Right atrium auricular region (tissue), 2 donors: ENCODE data around the gene SCN1A. TPM values are rescaled to one million over a fixed set of nuclear protein-coding genes. Genes with fewer than 3 reads are reported as not detected.

Experiments used
- DNase-seq: peaks from one replicate; pipeline ENCODE4 v3.0.0-alpha.2; 2019; ENCODE audit warnings: low spot score
- H3K27ac ChIP-seq, 2 donors: fragments of 200-600 bp; sonication (generic); 1 replicate in 1 of 2; 2 replicates in 1 of 2; pipeline ENCODE4 v1.5.1; 2016 to 2019
- H3K27me3 ChIP-seq, 2 donors: fragments of 200-600 bp; sonication (generic); one replicate each; pipeline versions ENCODE4 v1.5.1 to v1.6.0; 2017 to 2019
- H3K36me3 ChIP-seq: fragments of 200-600 bp; sonication (generic); one replicate; pipeline ENCODE4 v1.5.1; 2016
- H3K4me1 ChIP-seq, 2 donors: fragments of 200-600 bp; sonication (generic); one replicate each; pipeline versions ENCODE4 v1.5.1 to v1.6.0; 2017 to 2019
- H3K4me3 ChIP-seq, 2 donors: fragments of 200-600 bp; sonication (generic); 1 replicate in 1 of 2; 2 replicates in 1 of 2; pipeline ENCODE4 v1.5.1; 2017 to 2019; ENCODE audit warnings: mild to moderate bottlenecking in 1 of 2, moderate library complexity in 1 of 2
- H3K9me3 ChIP-seq, 2 donors: fragments of 200-600 bp; sonication (generic); one replicate each; pipeline ENCODE4 v1.5.1; 2019
- CTCF ChIP-seq, 2 donors: fragments of 200-600 bp; sonication (generic); IDR thresholded peaks; one replicate each; pipeline ENCODE4 v1.5.1; 2019; ENCODE audit warnings: antibody characterized with exemption in 2 of 2
- total RNA-seq, 2 donors: library from RNA; depleted of rRNA; stranded (reverse); fragments of >200 nt; gene quantifications; one replicate each; pipeline ENCODE4 v1.1.0, GENCODE V29; 2016

SCN1A gene
- total RNA-seq, 2 donors from 2014 or later: 0.44 TPM; not detected in 1

- Histone ChIP-seq H3K36me3 (no peaks in the 10 kb centered on the region), H3K9me3 (no peaks in the 10 kb centered on the region), H3K4me3 (no peak overlapping the region), H3K4me1 (no peaks in the 10 kb centered on the region), H3K27ac (no peak overlapping the region), H3K27me3 (no peaks in the 10 kb centered on the region)
- no peak for DNase-seq
- TF ChIP-seq CTCF (IDR thresholded peaks at IDR 0.05): no peak
Observed at GRCh38 chr2:166152064-166152463, 24.2 kb upstream of the SCN1A start.

GRCh38 chr2:166148500-166149400 is 20.9 kb upstream of the SCN1A start:
- H3K4me3 ChIP-seq: no peak overlapping the region
- no peak overlapping the region for H3K27ac ChIP-seq
- H3K4me1 ChIP-seq: no peaks in the 10 kb centered on the region
- H3K36me3 ChIP-seq: no peaks in the 10 kb centered on the region
- H3K9me3 ChIP-seq: no peaks in the 10 kb centered on the region
- no peak for TF ChIP-seq CTCF (IDR thresholded peaks at IDR 0.05)
- H3K27me3 ChIP-seq: no peaks in the 10 kb centered on the region
- no peak for DNase-seq

- DNase-seq: no peak
- Histone ChIP-seq H3K9me3 (no peaks in the 10 kb centered on the region), H3K36me3 (no peaks in the 10 kb centered on the region), H3K4me3 (no peak overlapping the region), H3K4me1 (no peaks in the 10 kb centered on the region), H3K27ac (no peak overlapping the region), H3K27me3 (no peaks in the 10 kb centered on the region)
- no peak for TF ChIP-seq CTCF (IDR thresholded peaks at IDR 0.05)
Observed at GRCh38 chr2:166147883-166148282, 20.1 kb upstream of the SCN1A start.

GRCh38 chr2:166144071-166144470 is 16.3 kb upstream of the SCN1A start:
- no peaks in the 10 kb centered on the region for H3K9me3 ChIP-seq
- no peak for DNase-seq
- no peaks in the 10 kb centered on the region for H3K27me3 ChIP-seq
- no peak for TF ChIP-seq CTCF (IDR thresholded peaks at IDR 0.05)
- H3K4me1 ChIP-seq: no peaks in the 10 kb centered on the region
- H3K36me3 ChIP-seq: no peaks in the 10 kb centered on the region
- H3K4me3 ChIP-seq: no peak overlapping the region
- no peak overlapping the region for H3K27ac ChIP-seq

GRCh38 chr2:166140932-166141331 is 13.1 kb upstream of the SCN1A start:
- H3K9me3 ChIP-seq: no peaks in the 10 kb centered on the region
- TF ChIP-seq CTCF (IDR thresholded peaks at IDR 0.05): no peak
- H3K27me3 ChIP-seq: no peaks in the 10 kb centered on the region
- no peak for DNase-seq
- H3K27ac ChIP-seq: no peak overlapping the region
- no peaks in the 10 kb centered on the region for H3K36me3 ChIP-seq
- no peak overlapping the region for H3K4me3 ChIP-seq
- no peaks in the 10 kb centered on the region for H3K4me1 ChIP-seq
